Dermis blood vessel endothelial cell (primary cell): ENCODE measurements around the gene AP5Z1. TPM values are rescaled to one million over a fixed set of nuclear protein-coding genes. Genes with fewer than 3 reads are reported as not detected.

Experiments used
- DNase-seq: peaks from one replicate; pipeline ENCODE4 v3.0.0; 2010
- total RNA-seq: library from RNA; depleted of rRNA; stranded (reverse); fragments of >200 nt; gene quantifications from 2 replicates; pipeline ENCODE4 v1.2.3, GENCODE V29; 2014

AP5Z1 gene
- total RNA-seq, 1 donor from 2014 or later: 32.3 TPM

DNA sequence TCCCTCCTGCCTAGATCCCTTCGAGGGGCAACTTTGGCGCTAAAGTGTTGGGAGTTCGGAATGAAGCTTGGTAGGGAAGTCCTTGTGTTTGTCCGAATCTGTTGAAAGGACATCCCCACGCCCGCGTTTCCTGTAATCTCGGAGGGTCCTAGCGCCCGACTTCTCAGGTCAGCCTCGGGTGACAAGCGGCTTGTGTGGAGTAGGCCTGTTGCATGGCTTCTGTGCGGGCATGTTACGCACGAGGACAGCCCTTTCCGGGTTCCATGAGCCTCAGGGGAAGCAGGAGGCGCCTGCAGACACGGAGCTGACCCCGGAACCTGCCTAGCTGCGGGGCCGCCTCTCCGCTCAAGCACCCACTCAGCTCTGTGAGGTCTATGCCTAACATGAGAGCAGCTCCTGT, 28.4 kb upstream of the AP5Z1 start:
- DNase-seq: peak; percentile 40

DNA sequence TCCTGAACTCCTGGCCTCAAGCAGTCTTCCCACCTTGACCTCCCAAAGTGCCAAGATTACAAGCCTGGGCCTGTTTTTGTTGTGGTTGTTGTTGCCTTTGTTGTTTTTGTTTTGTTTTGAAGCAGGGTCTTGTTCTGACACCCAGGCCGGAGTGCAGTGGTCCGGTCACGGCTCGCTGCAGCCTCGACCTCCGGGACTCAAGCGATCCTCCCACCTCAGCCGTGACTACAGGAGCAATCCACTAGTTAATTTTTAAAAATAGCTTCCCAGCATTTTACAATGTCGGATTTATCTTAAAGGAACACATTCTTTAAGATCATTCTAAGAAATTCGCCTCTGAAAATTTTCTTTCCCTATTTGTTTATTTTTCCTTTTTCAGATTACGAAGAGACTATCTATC, 27.7 kb upstream of the AP5Z1 start:
- no peak for DNase-seq

DNA sequence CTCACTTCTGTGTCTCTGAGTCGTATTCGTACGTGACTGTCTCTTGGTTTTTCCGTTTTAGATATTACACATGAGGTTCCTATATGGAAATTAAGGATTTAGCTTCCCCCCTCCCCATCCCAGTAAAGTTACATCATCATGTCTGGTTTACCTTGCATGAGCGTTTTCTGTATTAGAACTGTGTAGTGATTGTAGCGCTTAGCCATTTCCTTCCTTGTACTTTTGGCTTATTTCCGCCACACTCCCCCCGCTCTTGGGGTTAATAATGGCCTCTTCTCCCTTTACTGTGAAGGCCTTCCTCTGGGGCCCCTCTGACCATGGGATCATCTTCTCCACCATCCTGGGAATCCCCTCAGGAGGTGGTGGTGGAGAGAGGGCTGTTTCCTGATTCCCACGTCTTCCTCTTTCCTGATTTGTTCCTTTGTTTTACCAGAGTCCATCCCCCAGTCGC, 27.2 kb upstream of the AP5Z1 start:
- peak; percentile 84 for DNase-seq

DNA sequence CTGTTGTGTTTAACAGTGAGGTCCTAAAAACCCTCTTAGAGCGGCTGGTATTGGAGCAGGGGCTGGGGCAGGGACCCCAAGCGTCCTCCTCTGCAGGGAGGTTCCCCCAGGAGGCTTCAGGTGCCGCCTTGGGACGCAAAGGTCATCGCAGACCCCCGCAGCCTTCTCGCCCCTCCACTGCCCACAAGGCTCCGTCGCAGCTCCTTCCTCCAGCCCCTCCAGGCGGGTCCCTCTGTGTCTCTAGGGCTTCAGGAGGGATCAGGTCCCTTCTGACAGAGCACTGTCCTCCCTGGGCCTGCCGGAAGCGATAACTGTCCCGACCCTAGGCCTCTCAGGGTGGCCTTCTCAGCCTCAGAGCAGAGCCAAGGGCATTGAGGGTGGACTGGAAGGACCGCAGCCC, 26.1 kb upstream of the AP5Z1 start:
- DNase-seq: no peak

DNA sequence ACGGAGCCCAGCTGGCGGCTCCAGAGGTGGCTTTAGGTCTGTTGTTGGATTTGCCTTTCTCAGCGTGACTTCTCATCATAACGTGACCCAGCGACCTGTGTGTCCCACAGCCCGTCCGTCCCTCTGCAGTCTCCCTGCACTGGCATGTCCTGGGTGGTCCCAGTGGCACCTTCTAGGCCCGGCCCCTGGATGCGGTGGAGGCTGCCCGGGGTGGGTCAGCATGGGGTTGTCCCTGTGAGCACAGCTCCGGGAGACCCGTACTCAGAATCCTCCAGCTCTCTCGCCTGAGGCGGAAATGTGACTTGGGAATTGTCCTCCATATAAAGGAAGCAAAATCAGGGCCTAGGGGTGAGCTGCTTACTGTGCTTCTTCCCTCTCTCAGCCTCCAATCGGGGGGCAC, 25.6 kb upstream of the AP5Z1 start:
- DNase-seq: no peak

DNA sequence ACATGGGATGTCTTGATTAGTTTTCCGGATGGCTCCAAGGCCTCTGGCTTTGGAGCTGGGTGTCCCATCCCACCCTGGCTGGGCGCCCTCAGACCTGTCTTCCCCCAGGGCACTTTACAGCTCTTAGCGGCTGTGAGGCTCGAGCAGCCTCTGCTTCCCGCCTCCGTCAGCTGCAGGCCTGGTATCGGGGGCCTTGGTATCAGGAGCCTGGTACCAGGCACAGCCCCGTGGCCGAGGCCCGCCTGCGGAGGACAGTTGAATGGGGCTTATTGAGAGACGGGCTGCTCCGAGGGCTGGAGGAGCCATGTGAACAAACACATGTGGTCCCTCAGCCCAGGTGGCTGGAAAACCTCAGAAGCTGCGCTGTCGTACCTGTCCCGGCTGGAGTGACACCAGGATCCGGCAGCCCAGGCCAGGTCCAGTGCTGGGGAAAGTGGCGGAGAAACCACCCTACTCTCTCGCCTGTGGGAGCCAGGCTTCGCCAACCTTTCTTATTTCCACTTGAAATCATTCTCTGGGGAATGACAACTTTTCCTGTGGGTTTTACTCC, 23.9 kb upstream of the AP5Z1 start:
- DNase-seq: no peak

DNA sequence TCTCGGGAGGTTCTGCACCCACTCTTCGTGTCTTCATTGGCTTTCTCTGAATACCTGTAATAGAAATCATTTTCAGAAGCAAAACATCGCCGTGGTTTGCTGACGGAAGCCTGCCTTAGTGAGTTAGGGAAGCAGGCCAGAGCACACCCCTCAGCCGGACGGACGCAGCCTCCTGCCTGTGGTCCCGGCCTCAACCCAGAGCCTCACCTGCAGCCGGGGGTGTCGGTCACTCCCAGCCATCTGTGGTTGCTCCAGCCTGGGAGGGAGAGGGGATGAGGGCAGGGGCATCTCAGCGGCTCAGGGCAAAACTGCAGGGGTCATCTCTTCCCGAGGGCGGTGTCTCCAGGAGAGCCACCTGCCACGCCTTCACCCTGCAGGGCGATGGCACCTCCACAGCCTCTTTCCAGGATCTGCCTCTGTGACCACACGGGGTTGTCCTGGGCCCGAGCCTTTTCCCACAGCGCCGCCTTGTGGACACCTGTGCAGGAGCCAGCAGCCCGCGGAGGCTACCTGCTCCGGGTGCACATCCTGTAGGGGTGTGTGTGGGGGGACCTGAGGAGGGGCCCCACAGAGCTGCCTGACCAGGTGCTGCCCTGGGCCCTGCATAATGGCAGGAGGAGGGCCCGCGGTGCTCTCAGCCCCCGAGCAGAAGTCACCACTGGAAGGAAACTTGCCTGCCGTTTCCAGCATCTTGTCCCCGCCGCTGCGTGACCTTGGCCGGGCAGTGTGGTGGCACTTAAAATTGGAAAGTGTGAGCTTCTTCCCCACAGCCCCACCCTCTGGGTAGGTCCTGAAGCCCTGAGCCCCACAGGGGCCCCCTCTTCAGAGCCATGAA, 21.6 kb upstream of the AP5Z1 start:
- peak; percentile 82 for DNase-seq

DNA sequence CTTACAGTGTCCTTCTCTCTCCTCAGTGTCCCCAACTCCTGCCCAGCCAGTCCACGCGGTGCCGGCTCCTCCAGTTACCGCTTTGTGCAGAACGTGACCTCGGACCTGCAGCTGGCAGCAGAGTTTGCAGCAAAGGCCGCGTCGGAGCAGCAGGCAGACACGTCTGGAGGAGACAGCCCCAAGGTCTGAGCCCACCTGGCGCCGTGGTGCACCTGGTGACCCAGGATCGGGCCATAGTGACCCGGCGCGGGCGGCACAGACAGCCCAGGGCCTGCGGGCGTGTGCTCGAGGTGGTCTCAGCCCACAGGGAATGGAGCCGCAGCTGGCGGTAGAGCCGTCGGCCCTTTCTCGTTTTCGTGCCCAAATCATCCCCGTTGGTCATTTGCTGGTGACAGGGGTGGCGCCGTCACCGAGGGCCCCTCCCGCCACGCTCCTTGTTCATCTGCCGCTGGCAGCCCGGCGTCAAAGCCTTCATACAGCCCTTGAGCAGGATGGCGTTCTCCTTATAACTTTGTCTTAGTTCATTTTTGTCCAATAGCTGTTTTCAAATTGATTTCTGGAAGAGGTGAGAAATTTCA, 20.9 kb upstream of the AP5Z1 start:
- DNase-seq: no peak

DNA sequence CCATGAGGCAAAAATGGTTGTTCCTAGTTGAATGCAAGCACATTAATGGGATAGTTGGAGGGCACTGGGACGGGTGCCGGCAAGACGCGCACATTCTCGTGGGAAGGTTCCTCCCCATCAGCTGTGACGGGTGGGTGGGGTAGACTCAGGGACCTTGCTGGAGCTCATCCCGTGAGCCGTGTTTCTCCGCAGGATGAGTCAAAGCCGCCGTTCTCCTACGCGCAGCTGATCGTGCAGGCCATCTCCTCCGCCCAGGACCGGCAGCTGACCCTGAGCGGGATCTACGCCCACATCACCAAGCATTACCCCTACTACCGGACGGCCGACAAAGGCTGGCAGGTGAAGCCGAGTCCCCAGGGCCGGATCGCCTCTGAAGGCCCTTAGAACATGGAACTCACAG, 20.4 kb upstream of the AP5Z1 start:
- no peak for DNase-seq

DNA sequence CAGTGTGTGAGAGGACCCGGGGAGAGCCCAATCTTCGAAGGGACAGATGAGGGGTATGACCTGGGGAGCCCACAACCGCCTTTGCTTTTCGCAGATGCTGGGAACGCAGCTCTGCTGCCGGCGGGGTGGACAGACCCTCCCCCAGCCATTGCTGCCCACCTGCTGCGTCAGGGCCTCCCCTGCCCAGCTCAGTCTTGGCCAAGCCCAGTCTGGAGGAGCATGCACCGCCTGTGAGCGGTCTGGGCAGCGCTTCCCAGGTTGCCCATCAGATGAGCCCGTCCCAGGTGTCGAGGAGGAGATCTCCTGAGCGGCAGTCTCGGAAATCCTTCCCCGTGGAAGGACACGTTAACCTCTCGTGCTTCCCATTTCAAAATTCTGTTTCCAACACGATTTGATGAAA, 17.3 kb upstream of the AP5Z1 start:
- no peak for DNase-seq

DNA sequence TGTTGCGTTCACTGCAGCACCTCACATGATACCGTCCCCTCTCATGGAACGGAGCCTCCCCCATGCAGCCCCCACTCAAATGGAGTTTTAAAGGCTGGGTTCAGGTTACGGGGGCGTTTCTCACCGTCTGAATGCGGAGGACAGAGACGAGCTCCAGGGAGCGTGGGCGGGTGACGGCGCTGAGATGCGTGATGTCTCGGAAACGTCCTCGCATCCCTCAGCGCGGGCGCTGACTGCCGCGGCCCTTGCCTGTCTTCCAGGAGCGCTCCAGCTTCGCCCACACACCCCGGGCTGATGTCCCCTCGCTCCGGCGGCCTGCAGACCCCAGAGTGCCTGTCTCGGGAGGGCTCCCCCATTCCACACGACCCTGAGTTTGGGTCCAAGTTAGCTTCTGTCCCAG, 16.6 kb upstream of the AP5Z1 start:
- DNase-seq: no peak

DNA sequence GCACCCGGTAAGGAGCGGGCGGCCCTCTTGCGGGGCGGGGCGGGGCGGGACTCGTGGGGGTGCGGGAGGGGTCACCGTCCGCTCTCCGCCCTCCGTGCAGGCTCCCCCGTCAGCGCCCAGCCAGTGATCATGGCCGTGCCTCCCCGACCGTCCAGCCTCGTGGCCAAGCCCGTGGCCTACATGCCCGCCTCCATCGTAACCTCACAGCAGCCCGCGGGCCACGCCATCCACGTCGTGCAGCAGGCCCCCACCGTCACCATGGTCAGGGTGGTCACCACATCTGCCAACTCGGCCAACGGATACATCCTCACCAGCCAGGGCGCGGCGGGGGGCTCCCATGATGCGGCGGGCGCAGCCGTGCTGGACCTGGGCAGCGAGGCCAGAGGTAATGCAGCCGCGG, 16.2 kb upstream of the AP5Z1 start:
- no peak for DNase-seq

DNA sequence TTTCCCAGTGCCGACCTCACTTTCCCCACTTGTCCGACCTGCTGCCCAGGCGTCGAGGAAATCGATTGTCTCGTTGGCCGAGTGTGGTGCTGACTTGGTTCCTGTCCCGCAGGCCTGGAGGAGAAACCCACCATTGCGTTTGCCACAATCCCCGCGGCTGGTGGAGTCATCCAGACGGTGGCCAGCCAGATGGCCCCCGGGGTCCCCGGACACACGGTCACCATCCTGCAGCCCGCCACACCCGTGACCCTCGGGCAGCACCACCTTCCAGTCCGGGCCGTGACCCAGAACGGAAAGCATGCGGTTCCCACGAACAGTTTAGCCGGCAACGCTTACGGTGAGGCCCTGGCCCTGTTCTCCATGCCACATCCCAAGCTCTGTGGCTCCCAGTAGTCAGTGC, 14.5 kb upstream of the AP5Z1 start:
- DNase-seq: no peak

DNA sequence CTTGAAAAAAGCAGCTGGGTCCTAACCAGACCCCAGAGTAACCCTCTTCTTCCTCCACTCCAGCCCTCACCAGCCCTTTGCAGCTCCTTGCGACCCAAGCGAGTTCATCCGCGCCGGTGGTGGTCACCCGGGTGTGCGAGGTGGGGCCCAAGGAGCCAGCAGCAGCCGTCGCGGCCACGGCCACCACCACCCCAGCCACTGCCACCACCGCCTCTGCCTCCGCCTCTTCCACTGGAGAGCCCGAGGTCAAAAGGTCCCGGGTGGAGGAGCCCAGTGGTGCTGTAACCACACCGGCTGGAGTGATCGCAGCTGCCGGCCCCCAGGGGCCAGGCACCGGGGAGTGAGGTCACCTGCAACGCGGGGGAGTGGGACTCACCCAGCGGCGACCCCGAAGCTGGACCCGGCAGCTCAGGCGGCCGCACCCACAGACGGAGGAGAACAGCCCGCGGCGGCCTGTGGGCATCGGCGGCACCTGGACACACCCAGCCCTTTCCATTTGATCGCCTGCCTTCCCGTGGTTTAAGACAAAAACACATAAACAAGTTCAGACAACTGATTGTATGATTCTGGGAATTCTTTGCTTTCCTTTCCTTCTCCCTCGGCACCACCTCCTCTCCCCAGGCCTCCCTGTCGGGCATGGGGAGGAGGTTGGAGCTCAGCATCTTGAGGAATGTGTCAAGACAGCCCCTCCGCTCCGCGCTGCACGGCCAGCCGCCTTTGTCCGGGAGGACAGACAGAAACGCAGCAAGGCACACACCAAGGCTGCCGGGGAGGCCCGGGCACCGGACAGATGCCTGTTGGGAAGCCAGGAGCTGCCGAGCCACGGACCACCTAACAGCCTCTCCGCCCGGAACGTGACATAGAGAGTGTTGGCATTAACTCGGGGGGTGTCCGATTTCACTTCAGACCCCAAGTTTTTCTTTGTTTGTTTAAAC, 13.0 kb upstream of the AP5Z1 start:
- no peak for DNase-seq

DNA sequence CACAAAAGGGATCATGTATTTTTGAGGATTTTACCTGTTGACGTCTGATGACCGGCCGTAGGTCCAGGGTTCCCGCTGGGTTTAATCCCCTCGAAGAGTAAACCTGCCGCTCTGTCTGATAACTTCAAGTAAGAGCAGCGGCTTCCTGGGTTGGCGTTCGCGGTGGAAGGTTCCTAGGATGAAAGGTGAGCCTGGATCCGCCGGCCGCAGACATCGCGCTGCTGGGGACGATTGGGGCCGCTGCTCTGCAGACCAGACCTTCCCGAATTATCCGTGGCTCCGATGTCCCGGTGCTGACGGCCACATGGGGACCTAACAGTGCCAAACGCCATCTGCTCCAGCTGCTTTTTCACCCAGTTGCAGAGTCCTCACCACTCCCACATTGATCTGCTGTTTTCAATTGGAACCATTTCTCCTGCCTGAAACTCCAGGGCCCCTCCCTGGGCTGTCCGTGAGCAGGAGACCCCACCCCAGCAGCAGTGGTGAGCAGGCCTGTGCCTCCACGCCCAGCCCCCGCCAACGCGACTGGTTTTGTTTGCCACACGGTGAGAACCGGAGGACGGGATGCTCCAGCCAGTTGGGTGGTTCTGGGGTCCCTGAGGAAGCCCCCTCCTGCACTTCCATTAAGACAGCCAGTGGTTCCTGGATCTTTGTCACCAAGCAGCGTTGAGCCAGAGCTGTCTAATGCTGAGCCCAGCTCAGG, 12.2 kb upstream of the AP5Z1 start:
- no peak for DNase-seq

DNA sequence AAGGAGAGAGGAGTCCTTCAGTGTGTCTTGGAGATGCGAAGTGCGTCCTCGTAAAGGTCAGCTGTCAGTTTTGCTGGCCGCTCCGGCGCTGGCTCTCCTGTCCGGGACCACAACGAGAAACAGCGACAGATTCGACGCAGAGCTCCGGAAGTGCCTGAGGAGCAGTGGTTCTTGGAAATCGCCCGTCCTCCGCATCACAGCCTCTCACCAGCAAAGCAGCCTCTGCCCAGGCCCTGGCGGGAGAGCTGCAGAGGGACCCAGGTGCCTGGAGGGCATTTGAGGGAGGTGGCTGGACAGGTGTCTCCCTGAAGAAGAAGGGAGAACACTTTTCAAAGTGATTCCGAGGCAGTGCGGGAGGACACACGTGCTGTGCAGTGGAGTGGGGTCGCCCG, 11.6 kb upstream of the AP5Z1 start:
- no peak for DNase-seq

DNA sequence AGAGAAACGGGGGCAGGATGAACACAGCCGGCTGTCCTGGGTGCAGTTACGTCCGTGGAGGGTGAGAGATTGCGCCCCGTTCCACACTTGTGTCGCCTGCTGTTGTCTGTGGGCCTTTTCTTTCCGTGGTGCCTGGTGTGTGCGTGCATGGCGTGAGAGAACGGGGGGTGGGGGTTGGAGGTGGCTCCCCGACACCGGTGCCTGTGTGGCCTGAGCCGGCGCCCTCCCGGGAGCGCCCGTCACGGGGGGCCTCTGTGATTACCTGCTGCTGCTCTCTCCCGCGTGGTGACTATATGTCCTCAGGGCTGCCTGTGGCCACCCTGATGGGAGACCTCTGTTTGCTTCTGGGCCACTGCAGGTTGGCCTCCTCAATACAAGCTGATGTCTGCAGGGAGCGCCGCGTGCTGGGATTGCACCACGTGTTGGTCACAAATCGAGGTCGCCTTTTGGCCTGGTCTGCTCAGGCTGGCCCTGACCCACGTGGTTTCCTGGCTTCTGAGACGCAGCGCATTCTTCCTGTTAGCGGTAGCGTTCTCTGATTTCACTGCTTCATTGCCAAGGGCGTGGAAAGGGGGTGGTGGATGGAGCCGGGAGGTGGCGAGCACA, 10.9 kb upstream of the AP5Z1 start:
- no peak for DNase-seq

DNA sequence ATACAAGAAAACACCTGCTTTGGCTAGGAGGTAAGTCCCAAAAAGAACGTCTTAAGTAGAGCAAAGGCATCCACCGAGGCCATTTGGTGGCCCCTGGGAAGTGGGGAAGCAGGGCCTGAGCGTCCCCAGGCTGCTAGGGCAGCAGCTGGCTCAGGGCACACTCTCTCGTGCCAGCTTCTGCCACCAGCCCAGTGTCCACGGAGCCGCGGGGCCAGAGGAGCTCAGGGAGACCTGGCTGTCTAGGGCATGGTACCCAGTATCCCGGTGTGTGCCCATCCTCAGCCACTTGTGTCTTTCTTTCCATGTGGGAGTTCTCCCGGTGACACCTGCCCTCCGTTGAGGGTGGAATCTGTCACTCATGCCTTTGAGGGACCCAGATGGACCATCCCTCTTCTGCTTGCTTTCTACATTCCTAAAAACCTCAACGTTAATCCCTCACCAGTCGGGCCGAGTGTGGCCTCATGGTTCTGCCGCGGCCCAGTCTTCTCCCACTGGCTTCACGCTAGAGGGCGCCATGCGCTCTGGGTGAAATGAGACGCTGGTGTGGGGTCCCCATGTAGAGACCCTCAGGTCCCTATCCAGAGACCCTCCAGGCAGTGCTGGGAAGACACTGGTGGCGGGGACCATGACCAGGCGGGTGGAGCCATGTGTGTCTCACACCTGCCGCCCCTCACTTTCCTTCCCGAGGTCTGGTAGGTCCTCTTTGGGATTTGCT, 9.5 kb upstream of the AP5Z1 start:
- DNase-seq: no peak

DNA sequence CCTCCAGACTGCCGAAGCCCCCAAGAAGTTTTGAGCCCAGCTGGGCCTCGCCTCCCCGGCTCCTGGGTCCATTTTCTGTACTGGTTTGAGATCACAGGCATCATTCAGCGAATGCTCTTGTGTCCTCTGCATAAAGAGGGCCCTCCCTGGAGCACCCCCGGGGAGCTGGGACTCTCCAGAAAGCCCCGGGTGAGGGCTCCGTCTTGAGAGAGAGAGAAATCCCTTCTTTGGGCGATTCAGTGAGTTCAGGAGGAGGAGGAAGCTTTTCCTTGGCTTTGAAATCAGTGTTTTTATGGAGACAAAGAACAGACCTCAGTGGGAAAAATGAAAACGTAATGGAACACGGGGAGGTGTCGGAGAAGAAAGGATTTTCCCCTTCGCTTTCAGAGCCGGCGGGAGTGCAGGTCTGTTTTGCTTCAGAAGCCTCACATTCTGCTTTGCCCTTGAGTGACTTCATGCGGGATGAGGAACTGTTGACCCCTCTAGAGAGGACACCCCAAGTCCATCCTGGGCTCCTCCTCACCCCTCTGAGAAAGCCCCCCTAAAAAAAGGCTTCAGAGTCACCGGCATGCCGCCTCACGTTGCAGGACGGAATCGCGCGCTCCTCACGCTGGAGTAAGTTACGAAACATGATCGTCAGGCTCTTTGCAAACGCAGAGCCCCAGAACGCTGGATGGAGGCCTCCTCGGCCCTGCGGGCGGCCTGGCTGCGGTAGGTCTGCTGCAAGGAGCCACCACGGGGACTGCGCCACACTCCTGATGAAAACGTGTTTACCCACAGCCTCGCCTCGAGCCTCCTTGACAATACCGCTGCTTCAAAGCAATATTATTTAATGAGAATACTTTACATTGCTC, 8.5 kb upstream of the AP5Z1 start:
- DNase-seq: no peak
